HEK293T (cell line): ENCODE data around the gene MYOG.

Source experiments
- ARNT ChIP-seq: fragments of 450-650 bp; IDR thresholded peaks from 2 replicates; pipeline ENCODE4 v1.6.1; 2017; ENCODE audit warnings: mild to moderate bottlenecking
- BHLHE40 ChIP-seq: fragments of 450-650 bp; IDR thresholded peaks from 2 replicates; pipeline ENCODE4 v1.6.1; 2016; ENCODE audit warnings: mild to moderate bottlenecking, moderate library complexity, borderline replicate concordance
- CTBP1 ChIP-seq: fragments of 450-650 bp; IDR thresholded peaks from 2 replicates; pipeline ENCODE4 v1.6.1; 2016; ENCODE audit warnings: borderline replicate concordance
- FOXA1 ChIP-seq: fragments of 450-650 bp; IDR thresholded peaks from 2 replicates; pipeline ENCODE4 v1.6.1; 2016; ENCODE audit warnings: mild to moderate bottlenecking
- FOXK2 ChIP-seq: fragments of 450-650 bp; IDR thresholded peaks from 2 replicates; pipeline ENCODE4 v1.6.1; 2016; ENCODE audit warnings: mild to moderate bottlenecking
- FOXM1 ChIP-seq: fragments of 450-650 bp; IDR thresholded peaks from 2 replicates; pipeline ENCODE4 v1.6.1; 2017; ENCODE audit warnings: mild to moderate bottlenecking, borderline replicate concordance
- HDGF ChIP-seq: fragments of 450-650 bp; IDR thresholded peaks from 2 replicates; pipeline ENCODE4 v1.6.1; 2017; ENCODE audit warnings: antibody characterized with exemption, borderline replicate concordance
- L3MBTL2 ChIP-seq: fragments of 450-650 bp; conservative IDR thresholded peaks from 2 replicates; pipeline ENCODE4 v1.6.1; 2016; ENCODE audit warnings: mild to moderate bottlenecking
- LEF1 ChIP-seq: fragments of 450-650 bp; IDR thresholded peaks from 2 replicates; pipeline ENCODE4 v1.6.1; 2017; ENCODE audit warnings: mild to moderate bottlenecking, borderline replicate concordance
- SP1 ChIP-seq: fragments of 450-650 bp; IDR thresholded peaks from 2 replicates; pipeline ENCODE4 v1.6.1; 2017
- TARDBP ChIP-seq: fragments of 450-650 bp; IDR thresholded peaks from 2 replicates; pipeline ENCODE4 v1.6.1; 2016
- TF ChIP-seq, protein P1 (sequence below): fragments of 450-650 bp; IDR thresholded peaks from 2 replicates; pipeline ENCODE4 v1.6.1; 2016

DNA sequence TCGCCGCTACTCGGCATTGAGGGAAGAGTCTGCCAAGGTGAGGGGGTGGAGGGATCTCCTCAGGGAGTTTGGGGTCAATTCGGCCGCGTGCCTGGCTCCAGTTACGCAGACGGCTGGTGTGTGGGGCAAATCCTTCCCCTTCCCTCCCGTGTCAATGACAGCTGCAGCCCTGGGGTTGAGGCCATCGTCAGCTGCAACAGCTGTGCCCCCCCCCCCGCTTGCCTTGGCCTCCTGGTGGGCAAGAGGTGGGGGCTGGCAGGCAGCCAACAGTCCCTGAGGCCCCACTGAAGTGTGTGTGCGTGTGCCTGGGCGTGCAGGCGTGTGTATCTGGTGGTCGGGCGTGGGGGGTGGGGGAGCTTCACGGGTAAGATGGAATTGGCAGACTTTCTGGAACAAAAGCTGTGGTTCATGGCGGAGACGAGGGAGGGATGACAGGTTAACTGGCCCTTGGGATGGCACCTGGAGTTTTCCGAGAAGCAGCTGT, 33.9 kb downstream of the MYOG start:
- TF ChIP-seq BHLHE40 (no peak), TARDBP (no peak), SP1 (no peak), ARNT (no peak), FOXK2 (no peak), LEF1 (no peak), FOXA1 (no peak), FOXM1 (no peak), CTBP1 (no peak), L3MBTL2 (no peak), HDGF (no peak)
- TF ChIP-seq, protein P1, sequence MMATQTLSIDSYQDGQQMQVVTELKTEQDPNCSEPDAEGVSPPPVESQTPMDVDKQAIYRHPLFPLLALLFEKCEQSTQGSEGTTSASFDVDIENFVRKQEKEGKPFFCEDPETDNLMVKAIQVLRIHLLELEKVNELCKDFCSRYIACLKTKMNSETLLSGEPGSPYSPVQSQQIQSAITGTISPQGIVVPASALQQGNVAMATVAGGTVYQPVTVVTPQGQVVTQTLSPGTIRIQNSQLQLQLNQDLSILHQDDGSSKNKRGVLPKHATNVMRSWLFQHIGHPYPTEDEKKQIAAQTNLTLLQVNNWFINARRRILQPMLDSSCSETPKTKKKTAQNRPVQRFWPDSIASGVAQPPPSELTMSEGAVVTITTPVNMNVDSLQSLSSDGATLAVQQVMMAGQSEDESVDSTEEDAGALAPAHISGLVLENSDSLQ = no peak
